GM10847 (cell line): ENCODE data around the gene CFAP43.

Experiments
- POLR2A ChIP-seq: IDR thresholded peaks from 2 replicates; pipeline ENCODE4 v1.6.1; 2011; ENCODE audit not compliant: insufficient read length; ENCODE audit errors: extremely low read depth

CFAP43 gene

GRCh38 chr10:104231784-104232612 is at the start of gene CFAP43:
Gene CFAP43 (minus strand): TSS chr10:104232364. CDS start chr10:104232246, 118 bp downstream.
- no peak for TF ChIP-seq POLR2A

- no peak for TF ChIP-seq POLR2A
These were observed 49.5 kb upstream of the CFAP43 start for GRCh38 chr10:104281694-104282093.

- no peak for TF ChIP-seq POLR2A
These were observed 47.5 kb upstream of the CFAP43 start for GRCh38 chr10:104279550-104280259.

- no peak for TF ChIP-seq POLR2A
These were observed 45.6 kb upstream of the CFAP43 start for GRCh38 chr10:104277785-104278184.

GRCh38 chr10:104276192-104276591 is 44.0 kb upstream of the CFAP43 start:
- no peak for TF ChIP-seq POLR2A

- no peak for TF ChIP-seq POLR2A
These were observed 42.9 kb upstream of the CFAP43 start for GRCh38 chr10:104274762-104275721.

GRCh38 chr10:104273899-104274575 is 41.9 kb upstream of the CFAP43 start:
- TF ChIP-seq POLR2A: no peak

- TF ChIP-seq POLR2A: no peak
These were observed 41.1 kb upstream of the CFAP43 start for GRCh38 chr10:104273286-104273685.

GRCh38 chr10:104268713-104269645 is 36.8 kb upstream of the CFAP43 start, which contains the start of gene GSTO2:
Gene GSTO2 (plus strand): TSS chr10:104269184. CDS start chr10:104274916, 5,732 bp downstream.
- TF ChIP-seq POLR2A: peak; percentile 92

GRCh38 chr10:104268405-104268712 is 36.2 kb upstream of the CFAP43 start:
- no peak for TF ChIP-seq POLR2A

- TF ChIP-seq POLR2A: no peak
These were observed 35.7 kb upstream of the CFAP43 start for GRCh38 chr10:104267721-104268404.

- TF ChIP-seq POLR2A: no peak
These were observed 32.6 kb upstream of the CFAP43 start for GRCh38 chr10:104264783-104265182.

GRCh38 chr10:104262055-104262454 is 29.9 kb upstream of the CFAP43 start:
- TF ChIP-seq POLR2A: no peak
